KOPT-K1 (cell line): ENCODE data around the gene SMKR1.

ENCODE experiments used
- H3K27ac ChIP-seq: fragments of 200-600 bp; sonication (generic); 2 replicates; pipeline ENCODE4 v1.5.1; 2016; ENCODE audit warnings: antibody characterized with exemption, mild to moderate bottlenecking, low read depth, low read length; ENCODE audit not compliant: poor library complexity, severe bottlenecking
- H3K36me3 ChIP-seq: fragments of 200-600 bp; sonication (generic); 2 replicates; pipeline ENCODE4 v1.5.1; 2017; ENCODE audit warnings: antibody characterized with exemption, mild to moderate bottlenecking, low read length, moderate library complexity; ENCODE audit not compliant: insufficient read depth
- H3K9me3 ChIP-seq: fragments of 200-600 bp; sonication (generic); 2 replicates; pipeline ENCODE4 v1.5.1; 2017; ENCODE audit warnings: antibody characterized with exemption, low read length, mild to moderate bottlenecking; ENCODE audit not compliant: insufficient read depth, poor library complexity, severe bottlenecking

SMKR1 gene

DNA sequence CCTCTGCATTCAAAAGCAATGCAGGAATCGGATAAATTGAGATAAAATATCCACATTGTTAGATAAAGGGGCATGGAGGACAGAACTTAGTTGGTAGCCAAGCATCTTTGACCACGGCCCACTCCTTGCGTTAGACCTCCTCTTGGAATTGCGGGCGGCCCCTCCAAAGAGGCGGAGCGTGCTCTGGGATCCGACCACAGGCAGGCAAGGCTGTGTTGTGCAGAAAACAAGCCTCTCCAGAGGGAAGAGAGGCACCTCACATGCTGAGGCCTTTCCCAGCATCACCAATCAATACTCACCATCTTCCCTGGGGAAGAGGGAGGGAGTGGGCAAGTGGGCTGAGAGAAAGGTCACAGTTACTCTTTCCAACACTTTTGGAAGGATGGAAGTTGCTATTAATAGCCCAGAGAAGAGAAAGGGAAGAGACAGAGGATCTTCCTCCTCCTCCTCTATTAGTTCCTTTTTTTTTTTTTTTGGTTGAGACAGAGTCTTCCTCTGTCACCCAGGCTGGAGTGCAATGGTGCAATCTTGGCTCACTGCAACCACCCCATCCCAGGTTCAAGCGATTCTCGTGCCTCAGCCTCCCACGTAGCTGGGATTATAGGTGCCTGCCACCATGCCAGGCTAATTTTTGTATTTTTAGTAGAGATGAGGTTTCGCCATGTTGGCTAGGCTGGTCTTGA, 59.5 kb downstream of the SMKR1 start:
- H3K9me3 ChIP-seq: no peaks in the 10 kb centered on the region
- H3K36me3 ChIP-seq: no peaks in the 10 kb centered on the region
- H3K27ac ChIP-seq: no peak overlapping the region
